ENCODE measurements around the gene COL19A1. TPM values are rescaled to one million over a fixed set of nuclear protein-coding genes. Genes with fewer than 3 reads are reported as not detected.
"Not testable (repeated sequence)": the region's sequence is repeated elsewhere in the genome, so short reads cannot be mapped to it uniquely, and the experiment has no call there.

Gene COL19A1
- total RNA-seq, 1 experiment from 2014 or later = not detected

GRCh38 chr6:69884231-69884630 is 17.9 kb downstream of the COL19A1 start:
- CTCF ChIA-PET = no interaction called here
- no peak for TF ChIP-seq CTCF (IDR thresholded peaks at IDR 0.05; ENCODE audit: unreplicated experiment)
- no peaks in the 10 kb centered on the region for H3K4me1 Mint-ChIP-seq (ENCODE audit: insufficient read depth, unreplicated experiment)
- POLR2A ChIA-PET = interaction anchor here (0.8 kb wide), 1 partner anchor 23 kb away, joined by 3 read pairs; no protein-coding TSS in a partner anchor
- peaks cover 53% of the 10 kb centered on the region for H3K27me3 Mint-ChIP-seq (ENCODE audit: insufficient read depth, unreplicated experiment)
- H3K36me3 Mint-ChIP-seq (ENCODE audit: insufficient read depth, unreplicated experiment) = no peaks in the 10 kb centered on the region
- no peak overlapping the region for H3K4me3 Mint-ChIP-seq (ENCODE audit: unreplicated experiment)
- no TSS peak for BruUV-seq (replicated peaks)
- no peak for DNase-seq (ENCODE audit: unreplicated experiment)
- no peak overlapping the region for H3K27ac Mint-ChIP-seq (ENCODE audit: low read depth, unreplicated experiment)
- intact Hi-C loops (cut with micrococcal nuclease) = no loop called here
- H3K9me3 Mint-ChIP-seq (ENCODE audit: unreplicated experiment) = no peaks in the 10 kb centered on the region

- no peak overlapping the region for H3K4me3 Mint-ChIP-seq (ENCODE audit: unreplicated experiment)
- peaks cover 47% of the 10 kb centered on the region for H3K27me3 Mint-ChIP-seq (ENCODE audit: insufficient read depth, unreplicated experiment)
- no peak for DNase-seq (ENCODE audit: unreplicated experiment)
- no peaks in the 10 kb centered on the region for H3K9me3 Mint-ChIP-seq (ENCODE audit: unreplicated experiment)
- H3K27ac Mint-ChIP-seq (ENCODE audit: low read depth, unreplicated experiment) = no peak overlapping the region
- intact Hi-C loops (cut with micrococcal nuclease) = no loop called here
- H3K36me3 Mint-ChIP-seq (ENCODE audit: insufficient read depth, unreplicated experiment) = no peaks in the 10 kb centered on the region
- POLR2A ChIA-PET = interaction anchor here (0.6 to 1.0 kb wide), 2 partner anchors 35 to 90 kb away, joined by 3 to 4 read pairs; partner anchors contain the start of gene LMBRD1
- CTCF ChIA-PET = interaction anchor here (0.6 kb wide), 1 partner anchor 330 kb away, joined by 3 read pairs; no protein-coding TSS in a partner anchor
- BruUV-seq (replicated peaks) = no TSS peak
- H3K4me1 Mint-ChIP-seq (ENCODE audit: insufficient read depth, unreplicated experiment) = no peaks in the 10 kb centered on the region
- no peak for TF ChIP-seq CTCF (IDR thresholded peaks at IDR 0.05; ENCODE audit: unreplicated experiment)
These were observed 20.7 kb downstream of the COL19A1 start for GRCh38 chr6:69887026-69887425.

GRCh38 chr6:69887714-69888345 is 21.5 kb downstream of the COL19A1 start:
- no peak overlapping the region for H3K4me3 Mint-ChIP-seq (ENCODE audit: unreplicated experiment)
- H3K4me1 Mint-ChIP-seq (ENCODE audit: insufficient read depth, unreplicated experiment) = no peaks in the 10 kb centered on the region
- no peak for DNase-seq (ENCODE audit: unreplicated experiment)
- POLR2A ChIA-PET = interaction anchor here (0.7 to 1.0 kb wide), 3 partner anchors 28 to 501 kb away, joined by 3 read pairs; partner anchors contain the start of gene LMBRD1
- intact Hi-C loops (cut with micrococcal nuclease) = no loop called here
- CTCF ChIA-PET = interaction anchor here (0.6 to 1.0 kb wide), 2 partner anchors 12 to 330 kb away, joined by 3 to 4 read pairs; no protein-coding TSS in a partner anchor
- peaks cover 39% of the 10 kb centered on the region for H3K27me3 Mint-ChIP-seq (ENCODE audit: insufficient read depth, unreplicated experiment)
- no TSS peak for BruUV-seq (replicated peaks)
- H3K9me3 Mint-ChIP-seq (ENCODE audit: unreplicated experiment) = no peaks in the 10 kb centered on the region
- no peaks in the 10 kb centered on the region for H3K36me3 Mint-ChIP-seq (ENCODE audit: insufficient read depth, unreplicated experiment)
- TF ChIP-seq CTCF (IDR thresholded peaks at IDR 0.05; ENCODE audit: unreplicated experiment) = no peak
- no peak overlapping the region for H3K27ac Mint-ChIP-seq (ENCODE audit: low read depth, unreplicated experiment)

- no peaks in the 10 kb centered on the region for H3K9me3 Mint-ChIP-seq (ENCODE audit: unreplicated experiment)
- H3K4me1 Mint-ChIP-seq (ENCODE audit: insufficient read depth, unreplicated experiment) = no peaks in the 10 kb centered on the region
- intact Hi-C loops (cut with micrococcal nuclease) = no loop called here
- H3K4me3 Mint-ChIP-seq (ENCODE audit: unreplicated experiment) = no peak overlapping the region
- peaks cover 33% of the 10 kb centered on the region for H3K27me3 Mint-ChIP-seq (ENCODE audit: insufficient read depth, unreplicated experiment)
- TF ChIP-seq CTCF (IDR thresholded peaks at IDR 0.05; ENCODE audit: unreplicated experiment) = no peak
- no peak for DNase-seq (ENCODE audit: unreplicated experiment)
- no peak overlapping the region for H3K27ac Mint-ChIP-seq (ENCODE audit: low read depth, unreplicated experiment)
- BruUV-seq (replicated peaks) = no TSS peak
- ChIA-PET POLR2A (interaction anchor here (0.7 kb wide), 2 partner anchors 29 to 500 kb away, joined by 3 read pairs; no protein-coding TSS in a partner anchor), CTCF (interaction anchor here (1.0 kb wide), 1 partner anchor 13 kb away, joined by 4 read pairs; no protein-coding TSS in a partner anchor)
- H3K36me3 Mint-ChIP-seq (ENCODE audit: insufficient read depth, unreplicated experiment) = no peaks in the 10 kb centered on the region
These were observed 22.3 kb downstream of the COL19A1 start for GRCh38 chr6:69888482-69889233.

GRCh38 chr6:69889234-69889974 is 23.0 kb downstream of the COL19A1 start:
- H3K27ac Mint-ChIP-seq (ENCODE audit: low read depth, unreplicated experiment); CTCF ChIA-PET; H3K9me3 Mint-ChIP-seq (ENCODE audit: unreplicated experiment); DNase-seq (ENCODE audit: unreplicated experiment); intact Hi-C loops (cut with micrococcal nuclease); H3K4me3 Mint-ChIP-seq (ENCODE audit: unreplicated experiment); BruUV-seq (replicated peaks); H3K36me3 Mint-ChIP-seq (ENCODE audit: insufficient read depth, unreplicated experiment); POLR2A ChIA-PET; H3K4me1 Mint-ChIP-seq (ENCODE audit: insufficient read depth, unreplicated experiment): not testable (repeated sequence)
- H3K27me3 Mint-ChIP-seq (ENCODE audit: insufficient read depth, unreplicated experiment) = peaks cover 26% of the 10 kb centered on the region
